DND-41 (cell line): ENCODE measurements around the gene EDC3.
"Not testable (repeated sequence)": the region's sequence is repeated elsewhere in the genome, so short reads cannot be mapped to it uniquely, and the experiment has no call there.

Experiments
- ATAC-seq: fragments of 200-7000 bp; cut with Tn5 transposase; 3 replicates; pipeline ENCODE4 v1.9.1; 2021; ENCODE audit warnings: low read depth; ENCODE audit not compliant: insufficient read depth
- DNase-seq: peaks from one replicate; pipeline ENCODE4 v3.0.0-alpha.2; 2020
- H2AFZ ChIP-seq: 2 replicates; pipeline ENCODE4 v1.6.0; 2012; ENCODE audit warnings: low read depth, low read length
- H3K27ac ChIP-seq: 2 replicates; pipeline ENCODE4 v1.5.1; 2012; ENCODE audit warnings: low read length, inconsistent platforms
- H3K27me3 ChIP-seq: fragments of 200-600 bp; sonication (generic); 2 replicates; pipeline ENCODE4 v1.6.0; 2012; ENCODE audit warnings: low read length, mild to moderate bottlenecking, inconsistent platforms; ENCODE audit not compliant: insufficient read depth, poor library complexity
- H3K36me3 ChIP-seq: 2 replicates; pipeline ENCODE4 v1.5.1; 2012; ENCODE audit warnings: low read length, inconsistent platforms; ENCODE audit not compliant: insufficient read depth
- H3K4me1 ChIP-seq: 2 replicates; pipeline ENCODE4 v1.5.1; 2012; ENCODE audit warnings: mild to moderate bottlenecking, low read length; ENCODE audit not compliant: insufficient read depth
- H3K4me2 ChIP-seq: 2 replicates; pipeline ENCODE4 v1.6.0; 2012; ENCODE audit warnings: mild to moderate bottlenecking, moderate library complexity, low read length, inconsistent platforms; ENCODE audit not compliant: insufficient read depth
- H3K4me3 ChIP-seq, 2 experiments: fragments of 200-600 bp in 1 of 2; shearing (Covaris generic) in 1 of 2; 2 replicates each; pipeline ENCODE4 v1.5.1; 2012 to 2016; ENCODE audit warnings: inconsistent platforms in 2 of 2, low read length in 2 of 2, mild to moderate bottlenecking in 2 of 2, low read depth in 1 of 2, moderate library complexity in 1 of 2
- H3K79me2 ChIP-seq: 2 replicates; pipeline ENCODE4 v1.6.0; 2012; ENCODE audit warnings: low read length, inconsistent platforms; ENCODE audit not compliant: insufficient read depth
- H3K9ac ChIP-seq: 2 replicates; pipeline ENCODE4 v1.6.0; 2012; ENCODE audit warnings: low read depth, mild to moderate bottlenecking, inconsistent platforms, low read length, moderate library complexity
- H3K9me3 ChIP-seq: 2 replicates; pipeline ENCODE4 v1.5.1; 2012; ENCODE audit warnings: low read length, moderate library complexity, mild to moderate bottlenecking, inconsistent platforms; ENCODE audit not compliant: insufficient read depth, severe bottlenecking
- H4K20me1 ChIP-seq: 2 replicates; pipeline ENCODE4 v1.6.0; 2012; ENCODE audit warnings: low read length; ENCODE audit not compliant: insufficient read depth
- EZH2 ChIP-seq: IDR thresholded peaks from 3 replicates; pipeline ENCODE4 v1.6.1; 2012; ENCODE audit warnings: borderline replicate concordance, low read depth, mild to moderate bottlenecking, moderate library complexity, low read length, inconsistent platforms; ENCODE audit not compliant: severe bottlenecking
- TF ChIP-seq, protein P1 (sequence below): IDR thresholded peaks from 2 replicates; pipeline ENCODE4 v1.5.1; 2012; ENCODE audit warnings: borderline replicate concordance, low read length, moderate library complexity, mild to moderate bottlenecking; ENCODE audit not compliant: poor library complexity, severe bottlenecking; ENCODE audit errors: extremely low read depth

EDC3 gene

DNA sequence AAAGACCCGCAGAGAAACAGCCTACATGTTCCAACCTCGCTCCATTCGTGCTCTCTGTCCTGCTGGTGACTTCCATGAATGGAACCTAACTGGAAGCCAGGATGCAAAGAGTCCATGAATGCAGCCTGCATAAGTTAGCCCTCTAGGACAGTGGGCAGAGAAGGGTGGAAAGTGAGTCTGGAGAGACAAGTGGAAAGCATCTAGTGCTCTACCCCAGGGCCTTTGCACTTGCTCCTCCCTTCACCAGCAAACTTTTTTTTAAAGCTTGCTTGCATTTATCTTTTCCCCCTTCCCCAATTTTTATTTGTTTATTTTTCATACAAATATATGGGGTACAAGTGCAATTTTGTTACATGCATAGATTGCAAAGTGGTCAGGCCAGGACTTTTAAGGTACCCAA, 37.4 kb upstream of the EDC3 start:
- Histone ChIP-seq H2AFZ (no peak overlapping the region), H3K4me3 (no peak overlapping the region), H4K20me1 (no peaks in the 10 kb centered on the region), H3K4me2 (no peak overlapping the region), H3K36me3 (no peaks in the 10 kb centered on the region), H3K9me3 (no peaks in the 10 kb centered on the region), H3K27ac (no peak overlapping the region), H3K27me3 (peaks cover 4% of the 10 kb centered on the region), H3K4me1 (no peaks in the 10 kb centered on the region), H3K79me2 (no peaks in the 10 kb centered on the region), H3K9ac (no peak overlapping the region)
- TF ChIP-seq EZH2, result no peak
- TF ChIP-seq, protein P1, sequence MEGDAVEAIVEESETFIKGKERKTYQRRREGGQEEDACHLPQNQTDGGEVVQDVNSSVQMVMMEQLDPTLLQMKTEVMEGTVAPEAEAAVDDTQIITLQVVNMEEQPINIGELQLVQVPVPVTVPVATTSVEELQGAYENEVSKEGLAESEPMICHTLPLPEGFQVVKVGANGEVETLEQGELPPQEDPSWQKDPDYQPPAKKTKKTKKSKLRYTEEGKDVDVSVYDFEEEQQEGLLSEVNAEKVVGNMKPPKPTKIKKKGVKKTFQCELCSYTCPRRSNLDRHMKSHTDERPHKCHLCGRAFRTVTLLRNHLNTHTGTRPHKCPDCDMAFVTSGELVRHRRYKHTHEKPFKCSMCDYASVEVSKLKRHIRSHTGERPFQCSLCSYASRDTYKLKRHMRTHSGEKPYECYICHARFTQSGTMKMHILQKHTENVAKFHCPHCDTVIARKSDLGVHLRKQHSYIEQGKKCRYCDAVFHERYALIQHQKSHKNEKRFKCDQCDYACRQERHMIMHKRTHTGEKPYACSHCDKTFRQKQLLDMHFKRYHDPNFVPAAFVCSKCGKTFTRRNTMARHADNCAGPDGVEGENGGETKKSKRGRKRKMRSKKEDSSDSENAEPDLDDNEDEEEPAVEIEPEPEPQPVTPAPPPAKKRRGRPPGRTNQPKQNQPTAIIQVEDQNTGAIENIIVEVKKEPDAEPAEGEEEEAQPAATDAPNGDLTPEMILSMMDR, result no peak
- no peak for ATAC-seq
- DNase-seq, result no peak

DNA sequence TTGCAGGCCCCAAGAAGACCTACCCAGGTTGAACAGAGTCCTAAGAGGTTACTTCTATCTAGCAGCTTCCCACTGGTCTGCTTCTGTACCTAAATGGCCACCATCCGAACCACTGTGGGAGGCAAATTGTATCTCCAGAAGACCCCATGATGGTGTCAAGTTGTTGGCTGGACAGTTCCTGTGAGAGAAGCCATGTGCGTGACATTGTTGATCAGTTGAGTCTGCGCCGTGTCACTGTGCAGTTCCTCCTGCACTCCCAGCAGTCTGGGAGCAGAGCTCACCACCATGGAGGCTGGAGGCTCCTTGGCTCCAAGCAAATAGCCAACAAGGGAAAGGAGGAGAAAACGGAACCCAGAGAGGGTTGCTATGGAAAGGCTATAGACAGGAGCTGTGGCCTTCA, 37.0 kb upstream of the EDC3 start:
- Histone ChIP-seq H3K27me3 (peaks cover 4% of the 10 kb centered on the region), H3K79me2 (no peaks in the 10 kb centered on the region), H3K9me3 (no peaks in the 10 kb centered on the region), H4K20me1 (no peaks in the 10 kb centered on the region), H3K9ac (no peak overlapping the region), H3K36me3 (no peaks in the 10 kb centered on the region), H2AFZ (no peak overlapping the region), H3K27ac (no peak overlapping the region), H3K4me2 (no peak overlapping the region), H3K4me1 (no peaks in the 10 kb centered on the region), H3K4me3 (no peak overlapping the region)
- no peak for DNase-seq
- ATAC-seq, result no peak
- TF ChIP-seq EZH2, result no peak
- TF ChIP-seq, protein P1, result no peak

DNA sequence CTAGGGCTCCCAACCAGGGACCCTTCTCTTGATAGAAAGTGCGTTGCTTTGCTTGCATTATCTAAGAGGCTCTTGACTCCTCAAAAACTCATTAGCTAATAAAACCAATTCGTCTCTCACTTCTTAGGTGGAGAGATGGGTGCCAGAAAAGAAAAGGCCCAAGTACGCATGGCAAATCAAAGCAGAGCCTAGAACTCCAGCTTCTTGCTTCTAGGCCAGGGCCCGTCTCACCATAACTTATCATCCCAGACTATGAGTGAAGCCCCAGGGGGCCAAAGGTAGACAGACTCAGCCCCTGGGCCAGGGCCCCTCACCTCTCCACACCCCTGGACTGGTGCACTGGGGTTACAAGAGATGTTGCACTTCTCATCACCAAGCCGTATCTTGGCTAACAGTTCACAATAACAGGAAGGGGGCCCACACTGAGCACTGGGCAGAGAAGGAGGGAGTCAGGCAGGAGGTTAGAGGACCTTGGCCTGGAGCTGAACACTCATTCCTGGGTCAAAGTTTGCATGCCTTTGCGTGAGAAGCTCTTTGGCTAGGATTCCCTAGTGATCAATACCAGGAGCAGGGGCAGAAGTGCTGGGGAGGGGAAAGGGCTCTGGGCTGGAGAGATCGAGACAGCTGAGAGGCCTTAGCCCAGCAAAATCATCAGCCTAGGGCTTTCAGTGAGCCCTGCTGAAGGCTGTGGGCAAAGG, 34.9 kb upstream of the EDC3 start:
- no peak overlapping the region for H2AFZ ChIP-seq
- H4K20me1 ChIP-seq, result no peaks in the 10 kb centered on the region
- H3K9me3 ChIP-seq, result no peaks in the 10 kb centered on the region
- H3K4me2 ChIP-seq, result no peak overlapping the region
- H3K27me3 ChIP-seq, result peaks cover 4% of the 10 kb centered on the region
- H3K9ac ChIP-seq, result no peak overlapping the region
- no peak overlapping the region for H3K4me3 ChIP-seq
- DNase-seq (no peak), ATAC-seq (no peak)
- H3K79me2 ChIP-seq, result no peaks in the 10 kb centered on the region
- H3K36me3 ChIP-seq, result no peaks in the 10 kb centered on the region
- no peak overlapping the region for H3K27ac ChIP-seq
- no peaks in the 10 kb centered on the region for H3K4me1 ChIP-seq
- TF ChIP-seq EZH2, result no peak
- TF ChIP-seq, protein P1, result no peak

DNA sequence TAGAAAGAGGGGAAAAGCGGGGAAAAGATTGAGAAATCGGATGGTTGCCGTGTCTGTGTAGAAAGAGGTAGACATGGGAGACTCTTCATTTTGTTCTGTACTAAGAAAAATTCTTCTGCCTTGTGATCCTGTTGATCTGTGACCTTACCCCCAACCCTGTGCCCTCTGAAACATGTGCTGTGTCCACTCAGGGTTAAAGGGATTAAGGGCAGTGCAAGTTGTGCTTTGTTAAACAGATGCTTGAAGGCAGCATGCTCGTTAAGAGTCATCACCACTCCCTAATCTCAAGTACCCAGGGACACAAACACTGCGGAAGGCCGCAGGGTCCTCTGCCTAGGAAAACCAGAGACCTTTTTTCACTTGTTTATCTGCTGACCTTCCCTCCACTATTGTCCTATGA, 33.5 kb upstream of the EDC3 start:
- not testable (repeated sequence) for DNase-seq, H4K20me1 ChIP-seq, H2AFZ ChIP-seq, H3K9ac ChIP-seq, ATAC-seq, H3K79me2 ChIP-seq, H3K36me3 ChIP-seq, H3K4me2 ChIP-seq, H3K27ac ChIP-seq, H3K4me1 ChIP-seq, H3K27me3 ChIP-seq, H3K9me3 ChIP-seq, H3K4me3 ChIP-seq

DNA sequence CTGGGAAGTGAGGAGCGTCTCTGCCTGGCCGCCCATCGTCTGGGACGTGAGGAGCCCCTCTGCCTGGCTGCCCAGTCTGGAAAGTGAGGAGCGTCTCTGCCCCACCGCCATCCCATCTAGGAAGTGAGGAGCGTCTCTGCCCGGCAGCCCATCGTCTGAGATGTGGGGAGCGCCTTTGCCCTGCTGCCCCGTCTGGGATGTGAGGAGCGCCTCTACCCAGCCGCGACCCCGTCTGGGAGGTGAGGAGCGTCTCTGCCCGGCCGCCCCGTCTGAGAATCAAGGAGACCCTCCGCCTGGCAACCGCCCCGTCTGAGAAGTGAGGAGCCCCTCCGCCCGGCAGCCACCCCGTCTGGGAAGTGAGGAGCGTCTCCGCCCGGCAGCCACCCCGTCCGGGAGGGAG, 32.9 kb upstream of the EDC3 start:
- not testable (repeated sequence) for H3K4me3 ChIP-seq, H3K9ac ChIP-seq, H3K27me3 ChIP-seq, H3K79me2 ChIP-seq, H3K9me3 ChIP-seq, H2AFZ ChIP-seq, H4K20me1 ChIP-seq, ATAC-seq, H3K4me2 ChIP-seq, H3K4me1 ChIP-seq, DNase-seq, H3K27ac ChIP-seq, H3K36me3 ChIP-seq
